GM19452 (cell line): ENCODE data around the gene TBX1.
"Not testable (repeated sequence)": the region's sequence is repeated elsewhere in the genome, so short reads cannot be mapped to it uniquely, and the experiment has no call there.

ENCODE experiments used
- ATAC-seq: cut with Tn5 transposase; IDR thresholded peaks from one replicate; pipeline ENCODE4 v1.9.1; 2021; ENCODE audit not compliant: unreplicated experiment

The TBX1 gene

DNA sequence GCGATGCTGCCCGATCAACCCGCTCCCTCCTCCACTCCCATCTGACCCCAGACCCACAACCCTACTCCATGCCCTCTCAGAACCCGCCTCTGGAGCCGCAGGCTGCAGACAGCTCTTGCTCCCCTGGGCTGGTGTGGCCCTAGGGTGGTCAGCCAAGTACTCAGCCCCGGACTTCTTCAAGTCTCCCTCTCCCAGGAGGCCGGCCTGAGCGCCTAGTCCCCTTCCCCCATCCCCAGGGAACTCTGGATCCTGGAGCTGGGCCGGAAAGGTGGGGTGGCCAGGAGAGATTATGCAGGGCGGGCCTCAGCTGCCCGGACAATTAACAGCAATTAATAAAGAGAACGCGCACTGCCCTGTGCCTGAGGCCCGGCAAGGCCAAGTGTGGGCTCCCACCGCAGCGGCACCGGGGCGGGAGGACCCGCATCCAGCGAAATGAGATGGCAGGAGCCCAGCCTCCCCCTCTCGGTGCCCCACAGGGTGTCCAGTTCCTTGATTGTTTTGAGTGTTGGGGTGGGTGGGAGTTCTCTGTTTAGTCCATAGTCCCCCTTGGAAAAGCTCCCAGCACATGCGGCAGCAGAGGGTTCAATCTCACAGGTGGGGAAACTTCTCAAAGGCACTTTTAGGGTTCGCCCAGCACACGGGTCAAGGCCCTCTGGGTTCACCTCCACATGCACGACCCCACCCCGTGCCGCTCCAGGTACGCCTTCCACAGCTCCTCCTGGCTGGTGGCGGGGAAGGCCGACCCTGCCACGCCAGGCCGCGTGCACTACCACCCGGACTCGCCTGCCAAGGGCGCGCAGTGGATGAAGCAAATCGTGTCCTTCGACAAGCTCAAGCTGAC is 3.1 kb downstream of the TBX1 start:
- ATAC-seq, result no peak

DNA sequence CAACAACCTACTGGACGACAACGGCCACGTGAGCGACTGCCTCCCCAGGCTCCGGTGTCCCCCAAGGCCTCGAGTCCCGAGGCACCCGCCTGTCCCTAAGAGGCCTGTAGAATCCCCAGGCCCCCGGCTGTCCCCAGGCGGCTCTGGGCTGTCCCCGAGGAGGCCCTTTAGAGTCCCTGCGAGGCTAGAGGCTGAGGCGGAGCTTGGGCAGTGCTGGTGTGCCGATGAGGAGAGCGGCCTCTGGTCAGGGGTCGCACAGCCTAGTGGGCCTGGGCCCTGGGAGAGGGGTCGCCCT is 3.7 kb downstream of the TBX1 start:
- ATAC-seq, result no peak

DNA sequence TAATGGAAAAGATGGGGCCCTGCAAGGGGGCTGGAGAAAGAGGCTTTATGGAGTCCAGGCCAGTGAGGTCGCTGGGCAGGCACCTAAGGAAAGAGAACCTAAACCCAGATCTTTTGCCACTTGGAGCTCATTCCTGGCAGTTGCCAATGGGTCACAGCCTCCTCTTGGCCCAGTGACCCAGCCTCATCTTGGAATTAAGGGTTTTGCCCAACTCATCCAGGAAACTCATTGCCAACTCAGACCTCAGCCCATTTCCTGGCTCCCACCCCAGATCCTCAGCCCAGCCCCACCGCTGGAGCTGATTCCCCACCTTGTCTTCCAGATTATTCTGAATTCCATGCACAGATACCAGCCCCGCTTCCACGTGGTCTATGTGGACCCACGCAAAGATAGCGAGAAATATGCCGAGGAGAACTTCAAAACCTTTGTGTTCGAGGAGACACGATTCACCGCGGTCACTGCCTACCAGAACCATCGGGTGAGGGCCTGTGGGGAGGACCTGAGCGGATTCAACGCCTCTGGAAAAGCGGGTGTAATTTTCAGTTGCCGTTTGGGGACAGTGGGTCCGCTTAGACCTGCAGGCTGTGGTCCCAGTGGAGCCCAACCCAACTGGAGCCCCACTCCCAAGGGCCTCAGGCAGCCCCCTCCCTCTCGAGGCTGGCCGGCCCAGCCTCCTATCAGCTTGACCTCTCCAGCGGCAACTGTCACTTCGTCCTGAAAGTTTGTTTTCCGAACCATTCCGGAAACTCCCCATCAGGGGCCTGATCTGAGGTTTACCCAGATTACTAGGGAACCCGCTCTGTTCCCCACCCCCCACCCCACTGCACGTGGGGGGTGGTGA is 4.3 kb downstream of the TBX1 start:
- ATAC-seq, result no peak

DNA sequence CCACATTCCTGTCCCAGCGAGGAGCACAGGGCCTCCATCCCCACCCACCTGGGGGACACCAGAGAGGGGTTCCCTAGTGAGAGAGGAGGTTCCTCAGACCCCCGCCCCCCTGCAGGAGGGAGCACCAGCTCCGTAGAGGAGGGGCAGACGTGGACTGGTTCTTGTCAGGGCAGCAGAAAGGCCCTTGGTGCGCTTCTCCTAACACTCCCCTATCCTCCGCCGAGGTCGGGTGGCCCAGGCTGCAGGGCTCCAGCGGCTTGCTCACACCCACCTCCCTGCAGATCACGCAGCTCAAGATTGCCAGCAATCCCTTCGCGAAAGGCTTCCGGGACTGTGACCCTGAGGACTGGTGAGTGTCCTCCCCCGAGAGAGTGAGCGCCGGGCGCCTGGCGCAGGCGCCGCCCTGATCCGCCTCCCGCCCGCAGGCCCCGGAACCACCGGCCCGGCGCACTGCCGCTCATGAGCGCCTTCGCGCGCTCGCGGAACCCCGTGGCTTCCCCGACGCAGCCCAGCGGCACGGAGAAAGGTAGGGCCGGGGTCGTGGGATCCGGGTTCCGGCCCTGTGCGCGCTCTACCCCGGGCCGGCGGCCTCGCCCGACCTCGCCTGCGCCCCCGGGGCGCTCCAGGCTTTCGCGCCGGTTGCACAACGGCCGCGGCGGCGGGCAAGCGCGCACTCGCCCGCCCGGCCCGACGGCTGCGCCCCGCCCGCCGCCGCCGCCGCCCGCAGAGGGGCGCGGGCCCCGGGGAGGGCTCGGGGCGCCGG is 5.1 kb downstream of the TBX1 start:
- ATAC-seq, result no peak

DNA sequence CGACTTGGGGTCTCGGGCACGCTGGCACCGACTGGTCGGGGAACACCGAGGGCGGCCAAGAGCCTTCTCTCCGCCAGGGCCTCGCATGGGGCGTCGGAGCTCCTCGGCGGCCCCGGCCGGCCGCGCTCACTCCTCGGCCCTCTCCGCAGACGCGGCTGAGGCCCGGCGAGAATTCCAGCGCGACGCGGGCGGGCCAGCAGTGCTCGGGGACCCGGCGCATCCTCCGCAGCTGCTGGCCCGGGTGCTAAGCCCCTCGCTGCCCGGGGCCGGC is 5.6 kb downstream of the TBX1 start:
- no peak for ATAC-seq

DNA sequence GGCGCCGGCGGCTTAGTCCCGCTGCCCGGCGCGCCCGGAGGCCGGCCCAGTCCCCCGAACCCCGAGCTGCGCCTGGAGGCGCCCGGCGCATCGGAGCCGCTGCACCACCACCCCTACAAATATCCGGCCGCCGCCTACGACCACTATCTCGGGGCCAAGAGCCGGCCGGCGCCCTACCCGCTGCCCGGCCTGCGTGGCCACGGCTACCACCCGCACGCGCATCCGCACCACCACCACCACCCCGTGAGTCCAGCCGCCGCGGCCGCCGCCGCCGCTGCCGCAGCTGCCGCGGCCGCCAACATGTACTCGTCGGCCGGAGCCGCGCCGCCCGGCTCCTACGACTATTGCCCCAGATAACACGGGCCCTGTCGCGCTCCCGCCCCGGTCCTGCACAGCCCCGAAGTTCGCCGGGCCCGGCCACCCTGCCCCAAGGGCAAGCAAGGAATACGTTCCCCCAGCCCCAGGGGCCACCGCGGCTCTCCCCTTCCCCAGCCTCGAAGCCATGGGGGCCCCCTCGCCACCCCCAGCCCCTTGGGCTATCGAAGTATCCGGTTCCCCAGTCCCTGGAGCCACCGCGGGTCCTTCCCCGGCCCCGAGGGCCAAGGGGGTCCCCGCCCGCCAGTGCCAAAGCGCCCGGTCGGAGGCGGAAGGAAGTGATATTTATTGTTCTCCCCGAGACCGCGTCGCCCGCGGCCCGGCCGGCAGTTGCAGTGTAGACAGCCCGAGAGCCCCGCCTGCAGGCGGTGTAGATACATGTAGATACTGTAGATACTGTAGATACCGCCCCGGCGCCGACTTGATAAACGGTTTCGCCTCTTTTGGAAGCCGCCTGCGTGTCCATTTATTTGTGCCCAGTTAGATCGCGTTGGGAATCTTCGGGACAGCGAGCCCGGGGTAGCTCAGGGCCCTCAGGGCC is 6.2 kb downstream of the TBX1 start:
- no peak for ATAC-seq

DNA sequence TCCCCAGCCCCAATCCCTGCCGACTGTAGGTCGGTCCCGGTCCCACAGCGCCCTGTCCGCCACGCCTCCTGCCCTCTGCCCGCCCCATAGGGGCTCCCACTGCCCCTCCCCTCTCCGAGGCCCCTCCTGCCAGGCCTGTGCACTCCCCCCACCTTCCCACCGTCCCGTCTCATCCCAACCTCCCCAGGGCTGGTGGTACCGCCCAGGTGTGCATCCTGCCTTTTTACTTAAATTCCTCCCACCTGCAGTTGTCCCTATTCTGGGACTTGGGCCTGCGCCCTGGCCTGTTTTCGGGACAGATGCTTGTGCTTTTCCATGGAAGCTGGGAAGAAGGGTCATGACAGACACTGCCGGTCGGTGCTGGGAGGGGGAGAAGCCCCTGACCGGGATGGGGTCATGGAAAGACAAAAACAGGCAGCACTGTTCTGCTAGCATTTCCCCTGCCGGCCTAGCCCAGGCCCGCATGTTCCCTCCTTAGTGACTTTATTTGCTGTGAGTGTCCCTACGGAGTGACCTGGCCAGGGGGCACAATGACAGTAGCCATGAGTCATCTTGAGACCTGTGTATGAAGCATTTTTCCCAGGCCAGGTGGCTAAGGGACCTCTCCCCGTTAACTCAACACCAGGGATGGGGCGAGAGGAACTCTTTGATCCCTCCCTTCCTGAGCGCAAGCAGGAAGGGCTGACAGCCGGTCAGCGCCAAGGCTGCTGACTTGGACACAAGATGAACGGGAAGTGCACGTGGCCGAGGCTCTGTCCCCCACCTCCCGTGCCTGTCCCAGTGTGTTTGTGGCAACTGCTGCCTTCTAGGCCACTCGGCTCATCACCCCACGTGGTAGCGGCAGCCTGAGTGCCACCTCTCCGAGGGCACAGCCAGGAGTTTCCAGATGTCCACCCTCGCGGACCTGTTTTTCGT is 7.1 kb downstream of the TBX1 start:
- ATAC-seq, result no peak

DNA sequence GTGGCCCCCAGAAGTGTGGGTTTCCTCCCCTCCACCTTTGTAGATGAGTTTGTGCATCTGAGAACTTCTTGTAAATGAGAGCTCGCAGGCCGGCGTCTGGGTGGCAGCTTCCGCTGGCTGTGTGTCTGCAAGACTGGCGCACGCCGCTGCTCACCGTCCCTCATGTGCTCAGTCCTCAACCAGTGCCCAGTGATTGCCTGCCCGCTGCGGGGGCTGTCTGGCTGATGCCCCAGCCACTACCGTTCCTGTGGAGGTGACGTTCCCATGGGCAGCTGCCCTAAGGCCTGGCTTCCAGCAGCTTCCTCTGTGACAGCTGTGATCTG is 8.8 kb downstream of the TBX1 start:
- no peak for ATAC-seq

DNA sequence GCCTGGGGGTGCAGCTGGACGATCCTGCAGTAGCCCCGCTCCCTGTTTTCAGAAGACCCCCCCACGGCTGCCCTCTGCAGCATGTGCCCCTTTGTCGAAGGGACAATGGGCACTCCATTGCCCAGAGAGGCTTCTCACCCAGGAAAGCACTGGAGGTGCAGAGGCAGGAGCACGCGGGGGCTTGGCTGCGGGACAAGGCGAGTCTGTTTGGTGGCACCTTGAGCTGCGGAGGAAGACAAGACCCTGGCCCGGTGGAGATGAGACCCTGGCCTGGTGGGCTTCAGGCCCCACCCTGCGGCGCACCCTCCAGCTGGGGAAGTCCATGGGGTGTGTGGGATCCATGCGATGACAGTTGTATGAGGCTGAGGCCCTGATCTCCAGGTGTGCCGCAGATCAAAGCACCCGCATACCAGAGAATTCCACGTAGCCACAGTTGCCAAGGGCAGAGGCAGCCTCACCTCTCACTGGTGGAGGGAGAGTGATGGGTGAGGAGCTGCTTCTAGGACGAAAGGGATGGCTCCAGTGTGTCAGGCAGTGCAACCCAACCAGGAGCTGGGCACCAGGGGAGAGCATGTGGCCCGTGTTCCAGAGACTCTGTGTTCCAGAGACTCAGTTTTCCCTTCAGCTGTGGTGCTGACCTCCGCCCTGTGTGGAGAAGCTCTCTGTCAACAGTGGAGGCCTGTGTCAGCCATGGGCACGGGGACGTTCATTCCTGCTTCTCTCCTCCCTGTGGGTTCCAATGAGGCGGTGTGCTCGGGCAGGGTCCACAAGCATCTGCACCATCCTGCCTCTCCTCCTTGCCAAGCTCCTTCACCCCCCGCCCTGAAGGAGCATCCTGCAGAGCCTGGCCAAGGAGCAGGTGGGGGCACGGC is 10.0 kb downstream of the TBX1 start:
- no peak for ATAC-seq

DNA sequence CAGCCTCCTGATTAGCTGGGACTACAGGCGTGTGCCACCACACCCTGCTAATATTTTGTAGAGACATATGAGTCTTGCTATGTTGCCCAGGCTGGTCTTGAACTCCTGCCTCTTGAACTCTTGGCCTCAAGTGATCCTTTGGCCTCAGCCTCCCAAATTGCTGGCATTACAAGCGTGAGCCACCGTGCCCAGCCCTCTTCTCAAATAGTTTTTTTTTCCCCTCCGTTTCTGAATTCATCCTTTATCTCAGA is 11.8 kb downstream of the TBX1 start:
- ATAC-seq, result no peak

DNA sequence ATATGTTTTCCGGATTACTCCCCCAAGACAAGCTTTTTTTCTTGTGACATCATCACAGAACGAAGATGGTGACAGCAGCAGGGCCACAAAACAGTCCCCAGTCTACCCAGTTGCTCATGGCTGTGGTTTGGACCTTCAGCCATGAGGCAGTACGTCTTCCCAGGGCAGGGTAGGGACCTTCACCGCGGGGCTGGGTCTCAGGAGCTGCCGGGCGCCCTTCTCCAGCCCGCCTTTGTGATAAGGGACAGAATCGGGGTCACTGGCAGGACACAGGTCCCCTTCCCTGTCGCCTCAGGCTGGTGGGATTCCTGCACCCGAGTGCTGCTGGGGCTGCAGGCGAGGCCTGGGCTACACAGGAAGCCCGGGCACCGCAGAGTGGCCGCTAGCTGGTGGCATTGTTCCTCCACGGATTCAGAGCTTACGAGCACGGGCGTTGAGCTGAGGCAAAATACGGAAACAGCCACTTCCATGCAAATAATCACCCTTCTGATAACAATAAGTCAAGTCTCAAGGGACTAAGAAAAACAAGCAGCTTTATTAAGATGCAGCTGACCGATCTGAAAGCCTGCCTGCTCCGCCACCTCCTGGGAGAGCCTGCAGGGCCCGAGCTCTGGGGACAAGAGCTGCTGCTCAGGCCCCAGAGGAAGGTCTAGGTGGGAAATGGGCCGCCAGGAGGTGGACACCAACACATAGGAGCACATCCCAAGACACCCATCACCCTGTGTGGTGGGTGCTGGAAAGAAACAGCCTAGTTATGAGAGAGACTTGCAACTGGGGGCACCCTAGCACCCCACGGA is 12.3 kb downstream of the TBX1 start:
- ATAC-seq, result no peak

DNA sequence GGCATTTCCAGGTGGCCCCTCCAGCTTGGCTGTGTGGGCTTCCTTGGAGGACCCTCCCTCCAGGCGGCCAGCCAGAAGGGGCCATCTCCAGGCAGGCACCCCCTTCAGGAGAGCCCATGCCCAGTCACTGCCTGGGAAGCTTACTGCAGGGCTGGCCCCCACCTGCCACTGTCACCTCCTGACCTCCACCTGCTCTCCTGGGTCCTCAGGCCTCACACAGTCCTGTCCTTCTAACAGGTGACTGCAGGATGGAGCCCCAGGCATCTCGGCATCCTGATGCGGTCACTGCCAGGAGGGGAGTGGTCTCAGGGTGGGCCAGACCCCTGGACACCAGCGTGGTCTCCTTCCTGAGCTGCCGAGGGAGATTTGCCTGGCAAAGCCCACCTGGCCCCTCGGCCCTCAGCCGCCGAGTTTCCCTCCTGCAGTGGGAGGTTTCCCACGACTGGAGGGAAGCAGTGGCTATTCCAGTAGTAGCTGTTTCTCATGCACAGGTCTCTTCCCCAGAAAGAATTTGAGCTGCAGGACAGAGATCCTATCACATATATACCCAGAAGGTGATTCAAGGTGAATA is 13.0 kb downstream of the TBX1 start:
- no peak for ATAC-seq

DNA sequence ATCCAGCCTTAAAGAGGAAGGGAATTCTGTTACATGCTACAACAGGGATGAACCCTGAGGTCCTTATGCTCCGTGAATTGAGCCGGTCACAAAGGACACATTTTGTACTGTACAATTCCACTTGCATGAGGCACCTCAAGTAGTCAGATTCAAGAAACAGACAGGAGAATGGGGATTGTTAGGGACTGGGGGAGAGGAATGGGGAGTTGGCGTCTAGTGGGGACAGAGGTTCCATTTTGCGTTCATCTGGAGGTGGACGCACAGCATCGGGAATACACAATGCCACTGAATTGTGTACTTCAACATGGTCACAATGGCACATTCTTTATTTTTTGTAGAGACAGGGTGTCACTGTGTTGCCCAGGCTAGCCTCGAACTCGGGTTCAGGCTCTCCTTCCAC is 14.1 kb downstream of the TBX1 start:
- ATAC-seq, result no peak

DNA sequence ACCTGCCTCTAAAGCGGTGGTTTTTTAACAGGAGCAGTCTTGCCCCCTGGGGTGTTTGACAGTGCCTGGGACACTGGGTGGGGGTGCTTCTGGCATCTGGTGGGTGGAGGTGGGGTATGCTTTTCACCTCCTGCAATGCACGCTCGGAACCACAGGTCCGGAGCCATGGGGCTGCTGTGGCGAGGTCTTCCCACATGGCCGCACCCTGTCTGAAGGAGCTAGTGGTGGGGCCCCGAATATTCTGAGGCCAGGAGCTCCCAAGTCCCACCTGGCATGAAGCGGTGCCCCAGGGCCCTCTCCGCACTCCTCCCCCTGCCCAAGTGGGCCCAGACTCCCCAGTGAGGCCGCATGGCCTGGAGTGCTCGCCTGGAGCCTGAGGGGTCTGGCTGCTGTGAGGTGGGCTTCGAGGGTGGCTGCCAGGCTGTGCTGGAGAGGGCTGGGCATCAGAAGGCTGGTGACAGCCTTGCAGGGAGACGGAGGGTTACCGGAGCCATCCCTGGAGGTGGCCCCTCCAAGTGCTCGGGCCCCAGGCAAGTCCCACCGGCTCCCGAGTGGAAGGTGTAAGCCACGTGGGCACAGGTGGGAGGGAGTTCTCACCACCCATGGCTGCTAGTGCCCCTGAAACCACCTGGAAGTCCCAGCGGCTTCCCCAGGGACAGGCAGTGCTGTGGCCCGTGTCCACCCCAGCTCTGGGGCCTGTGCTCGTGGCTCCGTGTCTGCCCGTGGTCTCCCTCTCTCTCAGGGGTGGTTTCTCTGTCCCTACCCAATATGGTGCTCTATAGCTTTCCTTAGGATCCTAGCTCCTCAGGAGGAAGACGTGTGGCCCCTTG is 15.1 kb downstream of the TBX1 start:
- ATAC-seq, result no peak

DNA sequence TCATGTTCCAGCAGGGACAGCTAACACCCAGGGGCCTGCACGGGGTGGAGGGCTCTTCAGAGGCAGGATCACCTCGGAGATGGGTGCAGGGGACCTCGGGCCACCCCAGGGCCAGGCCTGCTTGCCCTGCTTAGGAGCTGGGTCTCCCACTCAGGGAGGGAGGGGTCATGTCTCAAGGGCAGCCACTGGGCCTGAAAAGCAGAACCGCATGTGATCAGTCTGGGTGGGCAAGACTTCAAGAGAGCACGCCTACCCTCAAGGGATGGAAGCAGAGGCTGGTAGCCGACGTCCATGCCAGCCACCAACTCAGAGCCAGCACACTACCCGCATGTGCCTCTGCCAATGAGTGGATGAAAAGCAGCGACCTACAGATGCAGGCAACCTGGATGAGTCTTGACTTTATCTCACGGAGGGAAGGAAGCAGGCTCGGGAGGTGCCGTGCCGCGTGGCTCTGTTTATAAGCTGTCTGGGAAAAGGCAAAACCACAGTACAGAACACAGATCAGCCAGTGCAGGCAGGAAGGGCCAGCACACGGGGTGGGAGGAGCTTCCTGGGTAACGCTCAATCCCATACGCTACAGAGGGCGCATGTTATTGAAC is 16.0 kb downstream of the TBX1 start:
- no peak for ATAC-seq

DNA sequence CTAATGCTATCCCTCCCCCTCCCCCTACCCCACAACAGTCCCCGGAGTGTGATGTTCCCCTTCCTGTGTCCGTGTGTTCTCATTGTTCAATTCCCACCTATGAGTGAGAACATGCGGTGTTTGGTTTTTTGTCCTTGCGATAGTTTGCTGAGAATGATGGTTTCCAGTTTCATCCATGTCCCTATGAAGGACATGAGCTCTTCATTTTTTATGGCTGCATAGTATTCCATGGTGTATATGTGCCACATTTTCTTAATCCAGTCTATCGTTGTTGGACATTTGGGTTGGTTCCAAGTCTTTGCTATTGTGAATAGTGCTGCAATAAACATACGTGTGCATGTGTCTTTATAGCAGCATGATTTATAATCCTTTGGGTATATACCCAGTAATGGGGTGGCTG is 16.6 kb downstream of the TBX1 start:
- ATAC-seq, result not testable (repeated sequence)

DNA sequence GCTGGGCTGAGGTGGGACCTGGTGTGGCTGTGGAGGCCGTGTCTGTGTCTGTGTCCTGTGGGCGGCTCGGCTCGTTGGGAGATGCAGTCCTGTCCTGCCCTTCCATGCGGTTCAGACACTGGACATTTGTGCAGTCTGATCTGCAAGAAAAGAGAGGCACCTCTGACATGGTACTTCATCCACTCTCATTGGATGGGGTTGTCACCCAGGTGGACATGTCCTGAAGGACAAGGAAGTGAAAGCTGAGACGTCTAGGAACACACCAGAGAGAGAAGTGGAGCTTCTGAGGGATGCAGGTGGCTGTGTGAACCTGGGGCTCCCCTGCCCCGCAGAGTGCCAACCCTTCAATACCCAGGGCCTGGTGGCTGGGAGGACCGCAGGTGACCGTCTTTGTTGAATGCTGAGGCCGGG is 18.4 kb downstream of the TBX1 start:
- ATAC-seq, result no peak
